Measurements from ENCODE around the gene KRT33B. TPM values are rescaled to one million over a fixed set of nuclear protein-coding genes. Genes with fewer than 3 reads are reported as not detected.

The KRT33B gene
- total RNA-seq = not detected
- polyA plus RNA-seq = not detected
- long read RNA-seq, donor 1 = 0 reads
- long read RNA-seq, donor 2 = 0 reads
- long read RNA-seq, donor 3 = 0 reads
- long read RNA-seq, donor 4 = 0 reads
- long read RNA-seq, donor 5 = 0 reads
- long read RNA-seq, donor 6 = 0 reads
- long read RNA-seq, donor 7 = 0 reads
- long read RNA-seq, donor 8 = 0 reads
- long read RNA-seq, donor 9 = 0 reads
- long read RNA-seq, donor 10 = 0 reads

- no peaks in the 10 kb centered on the region for H3K4me1 ChIP-seq (replicated peaks in 1 of 2)
Observed at GRCh38 chr17:41369713-41370112, at the start of gene KRT33B. Gene KRT33B (minus strand): TSS chr17:41369813. CDS start chr17:41369750, 63 bp downstream.

GRCh38 chr17:41418116-41418860, 48.7 kb upstream of the KRT33B start:
- WGBS, 4 donors = 85 to 94% (median 92%) methylated on average over 7 of the region's 7 CpGs
- Histone ChIP-seq H3K27me3 (no peaks in the 10 kb centered on the region), H3K4me3 (no peak overlapping the region), H3K36me3 (replicated peaks in 1 of 2) (no peaks in the 10 kb centered on the region), H3K27ac (no peak overlapping the region), H3K9me3 (replicated peaks in 1 of 3) (no peaks in the 10 kb centered on the region), H3K4me1 (replicated peaks in 1 of 2) (peaks cover 5 to 18% of the 10 kb centered on the region in 2 donors)
- TF ChIP-seq POLR2A (IDR thresholded peaks at IDR 0.05) (no peak), CTCF (IDR thresholded peaks at IDR 0.05) (no peak)
- intact Hi-C loops (cut with DNase I) = no loop called here
- DNase-seq = no peak

More at GRCh38 chr17:41369713-41370112, at the start of gene KRT33B:
- 89 to 100% (median 97%) methylated on average over 1 of the region's 1 CpG for WGBS, 4 donors
- Histone ChIP-seq H3K27me3 (no peaks in the 10 kb centered on the region), H3K4me3 (no peak within 1 kb of the TSS), H3K9me3 (replicated peaks in 1 of 3) (no peaks in the 10 kb centered on the region), H3K27ac (no peak within 1 kb of the TSS), H3K36me3 (replicated peaks in 1 of 2) (no peaks in the 10 kb centered on the region)
- DNase-seq = no peak
- intact Hi-C loops (cut with DNase I) = no loop called here
- TF ChIP-seq CTCF (IDR thresholded peaks at IDR 0.05) (no peak), POLR2A (IDR thresholded peaks at IDR 0.05) (no peak)

GRCh38 chr17:41417576-41418015, 48.0 kb upstream of the KRT33B start:
- no peaks in the 10 kb centered on the region for H3K9me3 ChIP-seq (replicated peaks in 1 of 3)
- no peak for DNase-seq
- no peak overlapping the region for H3K4me3 ChIP-seq
- H3K27ac ChIP-seq = no peak overlapping the region
- TF ChIP-seq CTCF (IDR thresholded peaks at IDR 0.05) (no peak), POLR2A (IDR thresholded peaks at IDR 0.05) (no peak)
- no peaks in the 10 kb centered on the region for H3K27me3 ChIP-seq
- intact Hi-C loops (cut with DNase I) = no loop called here
- no peaks in the 10 kb centered on the region for H3K36me3 ChIP-seq (replicated peaks in 1 of 2)
- 63 to 71% (median 64%) methylated on average over 4 of the region's 4 CpGs for WGBS, 4 donors
- peaks cover 5 to 18% of the 10 kb centered on the region in 2 donors for H3K4me1 ChIP-seq (replicated peaks in 1 of 2)

- Histone ChIP-seq H3K27me3 (no peaks in the 10 kb centered on the region), H3K36me3 (replicated peaks in 1 of 2) (no peaks in the 10 kb centered on the region), H3K9me3 (replicated peaks in 1 of 3) (no peaks in the 10 kb centered on the region), H3K4me3 (no peak overlapping the region), H3K27ac (peak overlapping the region in 1 of 5 donors; percentile 63), H3K4me1 (replicated peaks in 1 of 2) (peaks cover 5 to 18% of the 10 kb centered on the region in 2 donors)
- no peak for TF ChIP-seq CTCF (IDR thresholded peaks at IDR 0.05)
- TF ChIP-seq POLR2A (IDR thresholded peaks at IDR 0.05) = no peak
- no peak for DNase-seq
- 93 to 98% (median 96%) methylated on average over 6 of the region's 6 CpGs for WGBS, 4 donors
- intact Hi-C loops (cut with DNase I) = no loop called here
Observed at GRCh38 chr17:41417127-41417526, 47.5 kb upstream of the KRT33B start.

Measured in adrenal gland (tissue), 19 donors.